ENCODE results near the gene FAM180B.

FAM180B gene

GRCh38 chr11:47583844-47584243 lies 2.6 kb upstream of the FAM180B start:
- no peak for DNase-seq (ENCODE audit: extremely low spot score)
- POLR2A ChIA-PET = no interaction called here
- TF ChIP-seq BHLHE40 (IDR thresholded peaks at IDR 0.05; ENCODE audit: borderline replicate concordance) (no peak), CTBP1 (IDR thresholded peaks at IDR 0.05; ENCODE audit: borderline replicate concordance) (no peak), FOXK2 (IDR thresholded peaks at IDR 0.05) (no peak), PKNOX1 (IDR thresholded peaks at IDR 0.05) (no peak), NFRKB (IDR thresholded peaks at IDR 0.05) (no peak), ARNT (IDR thresholded peaks at IDR 0.05) (no peak), ZNF384 (IDR thresholded peaks at IDR 0.05) (no peak), FOXM1 (IDR thresholded peaks at IDR 0.05; ENCODE audit: borderline replicate concordance) (no peak), L3MBTL2 (conservative IDR thresholded peaks at IDR 0.05) (no peak), LEF1 (IDR thresholded peaks at IDR 0.05; ENCODE audit: borderline replicate concordance) (no peak), SUZ12 (IDR thresholded peaks at IDR 0.05) (no peak), FOXA1 (IDR thresholded peaks at IDR 0.05) (no peak), SP1 (IDR thresholded peaks at IDR 0.05) (no peak), TARDBP (IDR thresholded peaks at IDR 0.05) (no peak), HDGF (IDR thresholded peaks at IDR 0.05; ENCODE audit: borderline replicate concordance) (no peak), ELF4 (IDR thresholded peaks at IDR 0.05) (no peak)
- CTCF ChIA-PET = no interaction called here

GRCh38 chr11:47587039-47587716 lies 700 bp downstream of the FAM180B start:
- CTCF ChIA-PET = no interaction called here
- no peak for TF ChIP-seq LEF1 (IDR thresholded peaks at IDR 0.05; ENCODE audit: borderline replicate concordance)
- TF ChIP-seq PKNOX1 (IDR thresholded peaks at IDR 0.05) = no peak
- no peak for TF ChIP-seq FOXA1 (IDR thresholded peaks at IDR 0.05)
- no peak for TF ChIP-seq L3MBTL2 (conservative IDR thresholded peaks at IDR 0.05)
- TF ChIP-seq FOXK2 (IDR thresholded peaks at IDR 0.05) = no peak
- no peak for TF ChIP-seq HDGF (IDR thresholded peaks at IDR 0.05; ENCODE audit: borderline replicate concordance)
- TF ChIP-seq TARDBP (IDR thresholded peaks at IDR 0.05) = no peak
- no peak for TF ChIP-seq FOXM1 (IDR thresholded peaks at IDR 0.05; ENCODE audit: borderline replicate concordance)
- TF ChIP-seq ARNT (IDR thresholded peaks at IDR 0.05) = no peak
- TF ChIP-seq ZNF384 (IDR thresholded peaks at IDR 0.05) = no peak
- TF ChIP-seq NFRKB (IDR thresholded peaks at IDR 0.05) = no peak
- DNase-seq (ENCODE audit: extremely low spot score) = no peak
- POLR2A ChIA-PET = no interaction called here

DNA sequence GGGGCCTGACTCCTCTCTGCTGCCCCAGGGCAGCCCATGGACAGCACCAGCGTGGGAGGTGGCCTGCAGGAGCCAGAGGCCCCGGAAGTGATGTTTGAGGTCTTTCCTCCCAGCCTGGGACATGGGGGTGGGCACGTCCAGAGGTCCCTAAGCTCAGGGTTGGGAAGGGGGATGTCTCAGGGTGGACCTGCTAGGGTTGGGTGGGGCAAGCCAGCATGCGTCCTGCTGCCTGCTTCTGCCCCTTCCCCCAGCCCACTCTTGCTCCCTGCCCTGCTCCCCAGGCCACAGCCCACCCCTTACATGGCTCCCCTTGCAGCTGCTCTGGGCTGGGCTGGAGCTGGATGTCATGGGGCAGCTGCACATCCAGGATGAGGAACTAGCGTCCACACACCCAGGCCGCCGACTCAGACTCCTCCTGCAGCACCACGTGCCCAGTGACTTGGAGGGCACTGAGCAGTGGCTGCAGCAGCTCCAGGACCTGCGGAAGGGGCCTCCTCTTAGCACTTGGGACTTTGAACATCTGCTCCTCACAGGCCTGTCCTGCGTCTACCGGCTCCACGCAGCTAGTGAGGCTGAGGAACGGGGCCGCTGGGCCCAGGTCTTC lies 1.3 kb downstream of the FAM180B start:
- POLR2A ChIA-PET = no interaction called here
- TF ChIP-seq FOXA1 (IDR thresholded peaks at IDR 0.05) = no peak
- no peak for TF ChIP-seq ZNF384 (IDR thresholded peaks at IDR 0.05)
- no peak for TF ChIP-seq LEF1 (IDR thresholded peaks at IDR 0.05; ENCODE audit: borderline replicate concordance)
- no peak for TF ChIP-seq L3MBTL2 (conservative IDR thresholded peaks at IDR 0.05)
- no peak for TF ChIP-seq PKNOX1 (IDR thresholded peaks at IDR 0.05)
- no peak for DNase-seq (ENCODE audit: extremely low spot score)
- CTCF ChIA-PET = no interaction called here

- no peak for DNase-seq (ENCODE audit: extremely low spot score)
- ChIA-PET POLR2A (no interaction called here), CTCF (no interaction called here)
- TF ChIP-seq FOXA1 (IDR thresholded peaks at IDR 0.05) (no peak), FOXK2 (IDR thresholded peaks at IDR 0.05) (no peak), SUZ12 (IDR thresholded peaks at IDR 0.05) (no peak), SP1 (IDR thresholded peaks at IDR 0.05) (no peak), LEF1 (IDR thresholded peaks at IDR 0.05; ENCODE audit: borderline replicate concordance) (no peak)
Observed at GRCh38 chr11:47589118-47589517, 2.6 kb downstream of the FAM180B start.

DNA sequence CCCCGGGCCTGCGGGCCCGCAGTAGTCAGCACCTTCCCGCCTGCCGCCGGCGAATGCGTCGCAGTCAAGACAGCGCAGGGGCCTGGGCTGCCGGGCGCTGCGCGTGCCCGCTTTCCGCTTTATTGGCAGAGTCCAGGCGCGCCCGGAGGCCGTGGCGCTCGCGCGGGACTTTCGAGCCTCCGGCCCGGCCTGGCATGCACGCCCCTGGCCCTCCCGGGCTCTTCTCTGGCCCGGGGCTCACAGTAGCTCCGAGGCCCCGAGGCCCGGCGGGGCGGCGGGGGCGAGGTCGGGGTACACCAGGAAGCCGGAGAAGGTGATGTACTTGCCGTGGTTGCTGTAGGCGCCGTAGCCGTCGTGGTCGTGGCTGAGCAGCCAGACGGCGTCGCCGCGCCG lies 3.1 kb downstream of the FAM180B start:
- ChIA-PET CTCF (no interaction called here), POLR2A (no interaction called here)
- TF ChIP-seq CTBP1 (IDR thresholded peaks at IDR 0.05; ENCODE audit: borderline replicate concordance) (no peak), FOXA1 (IDR thresholded peaks at IDR 0.05) (no peak), FOXK2 (IDR thresholded peaks at IDR 0.05) (no peak), ZNF384 (IDR thresholded peaks at IDR 0.05) (no peak), BHLHE40 (IDR thresholded peaks at IDR 0.05; ENCODE audit: borderline replicate concordance) (no peak), SP1 (IDR thresholded peaks at IDR 0.05) (no peak), ARNT (IDR thresholded peaks at IDR 0.05) (no peak), HDGF (IDR thresholded peaks at IDR 0.05; ENCODE audit: borderline replicate concordance) (no peak)
- no peak for DNase-seq (ENCODE audit: extremely low spot score)

GRCh38 chr11:47589977-47590861 lies 3.7 kb downstream of the FAM180B start:
- CTCF ChIA-PET = no interaction called here
- POLR2A ChIA-PET = no interaction called here
- TF ChIP-seq FOXM1 (IDR thresholded peaks at IDR 0.05; ENCODE audit: borderline replicate concordance) = no peak
- TF ChIP-seq BHLHE40 (IDR thresholded peaks at IDR 0.05; ENCODE audit: borderline replicate concordance) = no peak
- no peak for TF ChIP-seq ARNT (IDR thresholded peaks at IDR 0.05)
- TF ChIP-seq LEF1 (IDR thresholded peaks at IDR 0.05; ENCODE audit: borderline replicate concordance) = no peak
- TF ChIP-seq SP1 (IDR thresholded peaks at IDR 0.05) = no peak
- no peak for TF ChIP-seq TARDBP (IDR thresholded peaks at IDR 0.05)
- DNase-seq (ENCODE audit: extremely low spot score) = no peak

Data from HEK293T (cell line).